RPMI7951 (cell line): ENCODE measurements around the gene PIK3AP1. TPM values are rescaled to one million over a fixed set of nuclear protein-coding genes. Genes with fewer than 3 reads are reported as not detected.
A peak's percentile ranks its signal among the peaks of the same experiment; 100 is the strongest.
"Not testable (repeated sequence)": the region's sequence is repeated elsewhere in the genome, so short reads cannot be mapped to it uniquely, and the experiment has no call there.

Source experiments
- DNase-seq: peaks from one replicate; pipeline ENCODE4 v3.0.0-alpha.2; 2012; ENCODE audit warnings: low read depth
- total RNA-seq: library from RNA; depleted of rRNA; stranded (reverse); fragments of >200 nt; shearing (Covaris generic); gene quantifications from 2 replicates; pipeline ENCODE4 v1.2.3, GENCODE V29; 2014; rRNA removed

PIK3AP1 gene, protein sequence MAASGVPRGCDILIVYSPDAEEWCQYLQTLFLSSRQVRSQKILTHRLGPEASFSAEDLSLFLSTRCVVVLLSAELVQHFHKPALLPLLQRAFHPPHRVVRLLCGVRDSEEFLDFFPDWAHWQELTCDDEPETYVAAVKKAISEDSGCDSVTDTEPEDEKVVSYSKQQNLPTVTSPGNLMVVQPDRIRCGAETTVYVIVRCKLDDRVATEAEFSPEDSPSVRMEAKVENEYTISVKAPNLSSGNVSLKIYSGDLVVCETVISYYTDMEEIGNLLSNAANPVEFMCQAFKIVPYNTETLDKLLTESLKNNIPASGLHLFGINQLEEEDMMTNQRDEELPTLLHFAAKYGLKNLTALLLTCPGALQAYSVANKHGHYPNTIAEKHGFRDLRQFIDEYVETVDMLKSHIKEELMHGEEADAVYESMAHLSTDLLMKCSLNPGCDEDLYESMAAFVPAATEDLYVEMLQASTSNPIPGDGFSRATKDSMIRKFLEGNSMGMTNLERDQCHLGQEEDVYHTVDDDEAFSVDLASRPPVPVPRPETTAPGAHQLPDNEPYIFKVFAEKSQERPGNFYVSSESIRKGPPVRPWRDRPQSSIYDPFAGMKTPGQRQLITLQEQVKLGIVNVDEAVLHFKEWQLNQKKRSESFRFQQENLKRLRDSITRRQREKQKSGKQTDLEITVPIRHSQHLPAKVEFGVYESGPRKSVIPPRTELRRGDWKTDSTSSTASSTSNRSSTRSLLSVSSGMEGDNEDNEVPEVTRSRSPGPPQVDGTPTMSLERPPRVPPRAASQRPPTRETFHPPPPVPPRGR
- 0.10 TPM in 1 of 2 replicates, not detected in the other for total RNA-seq

DNA sequence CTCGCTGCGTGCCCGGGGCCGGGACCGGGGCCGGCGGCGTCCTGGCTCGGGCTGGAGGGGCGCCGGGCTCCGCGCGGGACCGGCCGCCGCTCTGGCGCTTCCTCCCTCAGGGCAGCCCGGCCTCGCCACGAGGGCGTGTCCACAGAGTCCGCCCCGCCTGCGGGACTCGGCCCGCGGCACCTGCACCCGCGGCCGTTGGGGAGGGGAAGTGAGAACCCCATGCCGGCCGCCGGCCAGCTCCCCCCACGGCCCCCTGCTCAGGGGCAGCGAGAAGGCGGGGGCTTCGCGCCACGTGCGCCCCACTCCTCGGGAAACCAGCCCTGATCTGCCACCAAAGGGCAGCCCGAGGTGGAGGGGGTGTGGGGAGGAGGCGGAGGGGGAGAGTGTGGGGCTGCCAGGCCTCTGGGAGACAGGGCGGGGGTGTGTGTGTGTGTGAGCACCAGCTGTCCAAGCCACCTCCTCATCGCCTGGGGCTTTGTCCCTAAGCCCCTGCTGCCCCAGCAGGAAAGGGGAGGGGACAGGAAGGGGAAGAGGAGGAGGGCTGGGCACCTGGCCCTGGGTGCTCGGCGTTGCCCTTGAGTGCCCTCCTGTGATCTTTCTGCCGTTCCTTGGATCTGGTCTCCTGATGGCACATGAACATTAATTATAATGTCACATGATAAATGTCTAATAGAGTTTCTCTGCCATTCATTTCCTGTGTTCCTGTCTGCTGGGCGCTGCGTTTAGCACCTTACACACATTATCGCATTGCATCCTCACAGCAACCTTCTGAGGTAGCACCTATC is at the start of gene PIK3AP1:
Gene PIK3AP1, minus strand, starts transcription at position 93 of the 785 bp plus-strand sequence. CDS start 120 bp downstream, outside the sequence.
- no peak for DNase-seq

DNA sequence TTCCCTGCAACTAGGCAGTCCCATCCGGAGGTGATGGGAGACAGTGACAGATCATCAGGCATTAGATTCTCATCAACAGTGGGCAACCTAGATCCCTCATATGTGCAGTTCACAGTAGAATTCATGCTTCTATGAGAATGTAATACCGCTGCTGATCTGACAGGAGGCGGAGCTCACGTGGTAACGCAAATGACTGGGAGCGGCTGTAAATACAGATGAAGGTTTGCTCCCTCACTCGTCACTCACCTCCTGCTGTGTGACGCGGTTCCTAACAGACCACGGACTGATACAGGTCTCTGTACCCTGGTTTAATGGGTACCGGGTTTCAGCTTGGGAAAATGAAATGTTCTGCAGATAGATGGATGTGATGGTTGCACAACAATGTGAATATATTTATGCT is 47.8 kb upstream of the PIK3AP1 start:
- no peak for DNase-seq

DNA sequence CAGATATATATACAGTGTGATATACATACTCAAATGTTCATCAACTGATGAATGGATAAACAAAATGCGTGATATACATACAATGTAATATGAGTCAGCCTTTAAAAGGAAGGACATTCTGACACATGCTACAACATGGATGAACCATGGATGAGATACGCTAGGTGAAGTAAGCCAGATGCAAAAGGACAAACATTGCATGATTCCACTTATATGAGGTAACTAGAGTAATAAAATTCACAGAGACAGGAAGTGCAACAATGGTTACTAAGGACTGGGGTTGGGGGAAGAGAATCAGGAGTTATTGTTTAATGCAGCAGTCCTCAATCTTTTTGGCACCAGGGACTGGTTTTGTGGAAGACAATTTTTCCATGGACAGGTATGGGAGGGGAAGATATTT is 47.3 kb upstream of the PIK3AP1 start:
- no peak for DNase-seq

DNA sequence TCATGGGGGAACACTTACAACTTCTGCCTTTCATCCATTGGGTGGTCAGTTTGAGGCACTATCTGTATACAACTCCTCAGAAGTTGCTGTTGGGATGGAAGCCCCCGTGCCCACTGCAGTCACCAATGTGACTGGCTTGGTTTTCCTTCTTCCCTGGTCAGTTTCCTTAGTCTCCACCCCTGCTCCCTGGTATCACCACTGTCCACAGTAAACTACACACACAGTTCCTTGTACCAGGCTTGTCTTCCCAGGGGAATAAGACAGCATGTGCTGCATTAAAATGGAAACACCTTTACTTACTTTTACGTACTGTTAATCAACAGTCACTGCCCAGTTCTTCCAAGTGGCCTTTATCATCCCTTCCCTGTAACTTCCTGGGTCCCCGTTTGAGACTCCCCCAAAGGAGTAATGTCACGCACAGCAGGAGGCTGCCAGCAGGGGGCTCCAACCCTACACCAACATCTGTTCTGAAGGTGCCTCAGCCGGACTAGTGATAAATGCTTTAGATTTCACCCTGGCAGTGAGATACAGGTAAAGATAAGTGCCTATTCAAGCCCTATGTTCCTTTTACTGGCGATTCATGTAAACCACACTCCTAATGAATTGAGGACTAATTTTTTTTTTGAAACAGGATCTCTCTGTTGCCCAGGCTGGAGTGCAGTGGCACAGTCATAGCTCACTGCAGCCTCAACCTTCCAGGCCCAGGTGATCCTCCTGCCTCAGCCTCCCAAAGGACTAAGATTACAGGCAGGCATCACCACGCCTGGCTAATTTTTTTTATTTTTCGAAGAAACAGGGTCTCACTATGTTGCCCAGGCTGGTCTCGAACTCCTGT is 45.3 kb upstream of the PIK3AP1 start:
- peak; percentile 50 for DNase-seq

DNA sequence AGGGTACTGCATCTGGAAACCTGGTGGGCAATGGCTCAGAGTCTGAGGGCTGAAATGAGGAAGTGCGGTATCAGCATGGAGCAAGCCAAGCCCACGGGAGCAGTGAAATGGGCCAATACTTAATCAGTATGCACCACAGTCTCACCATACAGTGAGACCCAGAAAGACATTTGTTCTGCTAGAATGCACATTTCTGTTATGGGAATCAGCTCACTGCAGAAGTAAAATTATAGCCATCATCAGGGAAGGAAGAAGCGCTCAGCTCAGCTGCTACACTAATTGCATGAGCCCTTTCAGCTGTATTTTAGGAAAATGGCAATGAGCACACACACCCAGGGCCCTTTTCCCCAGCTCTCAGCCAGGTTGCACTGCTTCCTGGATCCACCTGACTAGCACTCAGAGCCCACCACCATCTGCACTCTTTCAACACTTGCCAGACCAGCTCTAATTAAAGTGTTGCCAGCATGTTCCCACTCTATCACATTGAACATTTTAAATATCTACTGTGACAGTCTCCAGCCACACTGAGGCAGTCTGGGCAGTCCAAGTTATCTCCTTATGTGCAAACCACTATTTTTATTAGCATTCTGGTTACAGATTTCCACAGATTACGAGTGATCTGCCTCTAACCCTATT is 44.2 kb upstream of the PIK3AP1 start:
- no peak for DNase-seq

DNA sequence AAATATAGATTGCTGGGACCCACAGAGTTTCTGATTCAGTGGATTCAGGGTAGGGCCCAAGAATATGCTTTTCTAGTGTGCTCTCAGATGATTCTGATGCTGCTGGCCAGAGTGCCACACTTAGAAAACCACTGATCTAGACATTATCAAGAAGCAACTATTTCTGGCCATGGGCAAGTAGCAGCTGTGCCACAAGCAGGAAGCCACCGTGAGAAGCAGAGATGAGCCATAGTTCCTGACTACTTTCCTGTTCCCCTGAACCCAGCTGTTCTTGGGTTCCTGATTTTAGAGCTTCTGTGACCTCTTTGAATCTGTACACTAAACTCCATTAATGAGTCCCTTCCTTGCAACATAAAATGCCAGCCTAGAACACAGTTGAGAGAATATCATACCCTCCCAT is 38.1 kb upstream of the PIK3AP1 start:
- DNase-seq, result no peak

DNA sequence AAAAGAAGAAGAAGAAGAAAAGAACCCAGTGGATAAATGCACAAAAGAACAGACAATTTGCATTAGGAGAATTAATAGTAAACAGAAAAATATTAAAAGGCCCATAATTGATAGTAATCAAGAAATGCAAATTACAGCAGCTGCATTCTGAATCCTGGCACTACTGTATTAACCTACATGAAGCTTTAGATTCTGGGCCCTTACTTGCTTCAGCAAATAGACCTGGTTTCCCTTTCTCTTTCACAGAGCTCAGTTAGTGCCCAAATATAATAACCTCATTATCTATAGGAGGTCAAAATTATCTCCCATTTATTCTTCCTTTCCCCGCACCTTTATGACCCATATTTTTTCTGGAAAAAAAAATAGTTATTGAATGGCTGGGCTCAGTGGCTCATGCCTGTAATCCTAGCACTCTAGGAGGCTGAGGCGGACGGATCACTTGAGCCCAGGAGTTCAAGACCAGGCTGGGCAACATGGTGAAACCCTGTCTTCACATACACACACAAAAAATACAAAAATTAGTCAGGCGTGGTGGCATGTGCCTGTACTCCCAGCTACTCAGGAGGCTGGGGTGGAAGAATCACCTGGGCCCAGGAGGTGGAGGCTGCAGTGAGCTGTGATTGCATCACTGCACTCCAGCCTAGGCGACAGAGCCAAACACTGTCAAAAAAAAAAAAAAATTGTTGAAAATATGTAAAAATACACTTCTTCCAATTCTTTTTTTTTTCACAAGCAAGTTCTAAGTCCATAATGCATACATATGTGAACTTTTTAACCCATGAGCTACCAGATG is 36.0 kb upstream of the PIK3AP1 start:
- no peak for DNase-seq

DNA sequence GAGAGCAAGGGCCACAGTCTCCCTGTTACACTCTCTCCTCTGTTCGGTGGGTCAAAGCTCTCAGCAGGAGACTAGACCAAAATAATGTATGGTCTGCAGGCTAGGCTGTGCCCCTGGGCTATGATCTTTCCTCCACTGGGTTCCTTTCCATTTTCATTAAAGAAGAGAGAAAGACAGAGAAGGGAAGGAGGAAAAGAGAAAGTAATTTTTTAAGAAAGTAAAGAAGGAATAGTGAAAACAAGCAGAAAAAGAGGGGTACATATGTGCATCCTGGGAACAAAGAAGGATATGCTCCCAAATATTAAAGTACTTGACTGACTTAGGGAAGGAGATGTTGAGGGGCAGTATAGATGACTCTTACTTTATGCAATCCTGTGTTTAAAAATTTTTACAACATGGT is 33.6 kb upstream of the PIK3AP1 start:
- DNase-seq, result no peak

DNA sequence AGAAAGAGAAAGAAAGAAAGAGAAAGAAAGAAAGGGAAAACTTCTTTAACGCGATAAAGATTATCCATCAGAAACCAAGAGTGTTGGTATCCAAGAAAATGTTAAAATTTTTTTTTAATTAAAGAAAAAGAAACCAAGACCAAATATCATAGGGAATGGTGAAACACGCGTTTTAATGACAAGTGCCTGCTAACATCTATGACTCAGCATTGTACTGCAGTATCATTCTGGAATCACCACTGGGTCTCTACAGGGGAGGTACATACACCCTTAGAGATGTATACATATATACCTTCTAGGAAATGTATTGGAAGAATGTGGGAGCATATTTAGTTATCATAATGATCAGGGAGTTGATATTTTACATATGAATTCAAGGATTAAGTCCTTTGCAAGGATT is 32.1 kb upstream of the PIK3AP1 start:
- DNase-seq, result peak; percentile 4

DNA sequence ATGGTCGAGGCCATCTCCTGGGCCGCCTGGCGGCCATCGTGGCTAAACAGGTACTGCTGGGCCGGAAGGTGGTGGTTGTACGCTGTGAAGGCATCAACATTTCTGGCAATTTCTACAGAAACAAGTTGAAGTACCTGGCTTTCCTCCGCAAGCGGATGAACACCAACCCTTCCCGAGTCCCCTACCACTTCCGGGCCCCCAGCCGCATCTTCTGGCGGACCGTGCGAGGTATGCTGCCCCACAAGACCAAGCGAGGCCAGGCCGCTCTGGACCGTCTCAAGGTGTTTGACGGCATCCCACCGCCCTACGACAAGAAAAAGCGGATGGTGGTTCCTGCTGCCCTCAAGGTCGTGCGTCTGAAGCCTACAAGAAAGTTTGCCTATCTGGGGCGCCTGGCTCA is 30.0 kb upstream of the PIK3AP1 start:
- not testable (repeated sequence) for DNase-seq

DNA sequence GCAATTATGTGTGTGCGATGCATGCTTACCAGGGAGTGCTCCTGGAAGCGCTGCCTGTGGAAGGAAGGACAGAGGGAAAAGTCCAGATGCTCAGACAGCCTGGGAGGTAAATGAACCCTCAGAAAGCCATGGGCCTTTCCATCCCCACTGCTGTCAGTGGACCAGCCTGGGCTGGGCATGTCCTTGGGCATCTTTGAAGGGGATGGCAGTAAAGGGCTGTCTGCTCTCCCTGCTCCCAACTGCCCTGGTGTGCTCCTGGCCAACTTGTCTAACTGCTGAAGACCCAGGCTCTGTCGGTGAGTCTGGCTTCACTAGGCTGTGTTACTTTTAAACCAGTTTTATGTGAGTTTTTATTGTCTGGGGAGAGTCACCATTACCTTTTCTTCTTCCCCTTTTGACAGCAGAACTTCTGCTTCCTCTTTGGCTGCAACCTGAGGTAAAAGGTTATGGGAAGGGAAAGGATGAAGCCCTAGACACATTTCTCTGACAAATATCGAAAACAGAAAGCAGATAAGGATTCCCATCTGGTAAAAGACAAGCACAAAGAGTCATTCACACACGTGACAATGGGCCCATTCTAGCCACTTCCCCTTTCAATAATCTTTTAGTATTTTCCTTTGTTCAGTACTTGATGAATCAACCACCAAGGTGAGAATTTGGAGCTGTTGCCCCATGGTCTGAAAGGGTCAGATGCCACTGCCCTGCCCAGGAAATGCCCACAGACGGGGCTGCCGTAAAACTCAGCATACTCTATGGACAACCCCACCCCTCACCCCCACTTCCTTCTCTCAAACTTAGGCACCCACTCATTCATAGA is 27.6 kb upstream of the PIK3AP1 start:
- DNase-seq, result no peak

DNA sequence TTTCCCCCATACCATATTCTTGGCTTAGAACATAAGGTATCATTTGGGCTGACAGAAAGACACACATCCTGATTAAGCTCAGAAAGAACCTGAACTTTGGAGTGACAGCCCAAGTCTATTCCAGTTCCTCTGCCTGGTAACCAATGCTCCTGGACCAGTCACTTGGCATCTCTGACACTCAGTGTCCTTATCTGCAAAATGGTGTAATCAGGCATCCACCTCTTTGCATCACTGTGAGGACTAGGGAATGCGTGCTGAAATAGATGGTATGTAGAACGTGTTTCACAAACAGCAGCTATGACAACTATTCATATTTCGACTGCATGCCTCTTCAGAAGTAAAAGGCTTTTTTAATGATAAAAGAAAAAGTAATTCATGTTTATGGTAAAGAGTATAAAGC is 26.2 kb upstream of the PIK3AP1 start:
- no peak for DNase-seq

DNA sequence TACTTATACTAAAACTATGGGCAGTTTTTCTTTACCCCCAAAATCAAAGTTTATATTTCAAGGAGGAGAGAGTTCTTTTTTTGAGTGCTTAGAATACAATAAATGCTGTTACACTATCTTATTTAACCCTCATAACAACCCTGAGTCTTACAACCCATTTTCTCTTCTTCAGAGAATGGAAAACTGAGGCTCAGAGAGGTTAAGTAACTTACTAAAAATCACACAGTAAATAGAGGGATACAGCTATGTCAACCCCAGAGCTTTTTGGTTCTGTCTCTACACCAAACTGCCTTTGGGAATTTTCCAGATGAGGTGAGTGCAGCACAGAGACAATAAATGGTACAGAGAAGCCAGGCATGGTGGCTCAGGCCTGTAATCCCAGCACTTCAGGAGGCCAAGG is 25.6 kb upstream of the PIK3AP1 start:
- DNase-seq, result no peak

DNA sequence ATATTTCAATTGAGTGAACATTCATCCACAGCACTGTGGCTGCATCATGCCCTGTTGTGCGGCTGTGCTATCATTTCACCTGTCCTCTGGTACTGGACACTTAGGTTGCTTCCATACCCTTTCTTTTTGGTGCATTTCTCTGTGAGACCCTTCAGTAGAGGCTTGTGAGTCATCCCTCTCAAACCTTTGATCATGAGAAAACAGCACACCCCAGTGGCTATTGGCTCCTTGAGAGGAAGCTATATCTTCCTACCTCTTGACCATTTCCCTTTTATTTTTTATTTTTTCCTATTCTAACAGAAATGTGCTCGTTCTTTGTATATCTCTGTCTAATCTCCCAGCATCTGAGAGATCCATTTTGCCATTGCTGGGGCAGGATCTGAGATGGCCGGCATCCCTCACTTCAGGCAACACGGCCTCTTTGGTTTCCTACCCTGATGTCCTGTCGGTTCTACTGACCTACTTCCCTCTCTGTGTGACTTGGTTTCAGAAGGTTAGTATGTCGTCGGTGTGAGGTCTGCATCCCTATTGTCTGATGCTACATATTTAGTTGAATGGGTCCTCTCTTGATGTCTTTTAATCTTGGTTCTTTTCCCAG is 23.8 kb upstream of the PIK3AP1 start:
- peak; percentile 11 for DNase-seq

DNA sequence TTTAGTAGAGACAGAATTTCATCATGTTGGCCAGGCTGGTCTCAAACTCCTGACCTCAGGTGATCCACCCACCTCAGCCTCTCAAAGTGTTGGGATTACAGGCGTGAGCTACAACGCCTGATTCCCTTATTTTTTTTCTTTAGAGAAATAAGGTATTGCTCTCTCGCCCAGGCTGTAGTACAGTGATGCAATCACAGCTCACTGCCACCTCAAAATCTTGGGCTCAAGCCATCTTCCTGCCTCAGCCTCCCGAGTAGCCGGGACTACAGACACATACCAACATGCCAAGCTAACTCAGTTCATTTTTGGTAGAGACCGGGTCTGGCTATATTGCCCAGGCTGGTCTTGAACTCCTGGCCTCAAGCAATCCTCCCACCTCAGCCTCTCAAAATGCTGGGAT is 21.2 kb upstream of the PIK3AP1 start:
- not testable (repeated sequence) for DNase-seq

DNA sequence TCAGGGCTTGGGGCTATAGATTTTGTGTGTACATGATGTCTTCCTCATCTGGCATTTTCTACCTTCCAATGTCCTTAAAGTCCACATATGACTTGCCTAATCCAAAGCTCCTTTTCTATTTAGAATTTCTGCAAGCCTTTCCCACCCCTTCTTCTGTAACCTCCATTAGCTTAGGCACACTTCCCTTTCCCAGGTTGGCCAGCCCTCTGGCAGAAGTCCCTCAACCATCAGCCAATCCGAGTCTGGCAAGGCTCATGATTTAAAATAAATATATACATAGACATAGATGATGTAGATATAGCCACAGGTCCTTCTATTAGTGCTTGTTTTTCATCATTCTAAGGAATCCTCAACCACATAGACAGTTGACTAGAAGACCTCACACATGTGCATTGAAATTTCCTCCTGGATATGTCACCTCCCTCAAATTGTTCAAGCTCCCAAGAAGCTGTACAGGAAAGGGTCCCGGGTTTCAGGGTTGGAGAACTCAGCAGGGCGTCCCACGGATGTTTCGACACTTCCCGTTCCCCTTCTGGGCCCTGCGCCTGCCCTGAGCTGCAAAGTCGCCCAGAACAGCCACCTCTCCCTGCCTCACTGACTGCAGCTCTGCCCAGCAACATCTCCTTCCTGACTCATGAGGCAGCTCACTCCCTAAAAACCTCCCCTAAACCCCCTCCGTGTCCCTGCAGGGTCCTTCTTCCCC is 20.4 kb upstream of the PIK3AP1 start:
- no peak for DNase-seq

DNA sequence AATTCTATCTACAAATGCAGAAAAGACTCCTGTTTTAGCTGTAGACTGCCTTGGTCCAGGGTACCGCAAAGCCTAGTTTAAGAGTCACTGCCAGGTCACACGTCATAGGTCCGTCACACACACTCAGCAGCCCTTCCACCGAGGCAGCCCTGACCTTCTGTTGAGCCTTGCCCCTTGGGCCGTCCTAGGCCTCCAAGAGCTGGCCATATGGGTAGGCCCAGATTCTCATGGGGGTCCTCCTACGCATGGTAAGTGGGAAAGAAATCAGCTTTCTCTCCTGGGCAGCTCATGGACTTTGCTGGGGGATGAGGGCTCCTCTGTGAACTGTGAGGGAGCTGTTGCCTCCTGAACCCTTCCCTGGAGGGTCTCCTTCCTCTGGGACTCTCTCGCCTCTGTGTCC is 19.8 kb upstream of the PIK3AP1 start:
- DNase-seq, result no peak

DNA sequence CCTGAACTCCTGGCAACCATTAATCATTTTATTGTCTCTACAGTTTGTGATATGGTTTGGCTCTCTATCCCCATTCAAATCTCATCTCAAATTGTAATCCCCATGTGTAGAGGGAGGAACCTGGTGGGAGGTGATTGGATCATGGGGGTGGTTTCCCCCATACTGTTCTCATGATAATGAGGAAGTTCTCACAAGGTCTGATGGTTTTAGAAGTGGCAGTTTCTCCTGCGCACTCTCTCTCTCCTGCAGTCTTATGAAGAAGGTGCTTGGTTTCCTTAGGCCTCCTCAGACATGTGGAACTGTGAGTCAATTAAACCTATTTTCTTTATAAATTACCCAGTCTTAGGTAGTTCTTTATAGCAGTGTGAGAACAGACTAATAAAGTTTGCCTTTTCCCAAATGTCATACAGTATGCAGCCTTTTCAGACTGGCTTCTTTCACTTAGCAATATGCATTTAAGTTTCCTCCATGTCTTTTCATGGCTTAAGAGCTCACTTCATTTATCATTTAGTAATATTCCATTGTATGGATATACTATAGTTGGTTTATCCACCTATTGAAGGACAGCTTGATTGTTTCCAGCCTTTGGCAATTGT is 17.1 kb upstream of the PIK3AP1 start:
- not testable (repeated sequence) for DNase-seq
